ENCODE data around the gene SETD7.

The SETD7 gene

DNA sequence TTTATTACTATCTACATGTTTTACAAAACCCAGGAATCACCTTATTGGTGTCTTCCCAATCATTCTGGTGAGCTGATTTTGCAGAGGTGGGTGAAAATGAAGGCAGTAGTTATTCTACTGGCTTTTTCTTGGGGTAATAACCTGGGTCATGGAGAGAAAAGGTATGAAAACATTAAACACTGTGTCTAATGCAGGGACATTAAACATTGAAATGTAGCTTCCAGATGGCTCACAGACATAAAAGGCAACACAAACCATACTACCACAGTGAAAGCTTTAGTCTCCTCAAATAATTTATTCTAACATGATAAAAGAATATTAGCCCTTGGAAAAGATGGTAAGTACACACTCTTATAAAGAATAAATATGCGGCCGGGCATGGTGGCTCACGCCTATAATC lies 8.0 kb downstream of the SETD7 start:
- DNase-seq = no peak

DNA sequence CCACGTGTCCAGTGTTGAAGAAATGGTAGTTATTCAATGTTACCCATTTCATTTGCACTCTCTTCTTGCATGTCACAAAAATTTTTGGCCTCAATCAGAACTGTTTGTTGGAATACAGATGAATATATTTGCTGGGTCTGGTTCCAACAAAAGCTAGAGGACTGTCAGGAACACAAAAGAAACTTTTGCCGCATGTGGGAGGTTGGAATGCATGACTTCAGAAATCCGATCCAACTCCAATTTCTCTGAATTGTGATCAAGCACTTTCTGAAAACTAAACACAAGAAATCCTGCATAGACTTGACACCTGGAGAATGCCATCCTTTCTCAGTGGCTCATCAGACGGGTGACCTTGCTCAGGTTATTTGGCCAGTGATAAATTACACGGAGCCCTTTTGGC lies 15.4 kb downstream of the SETD7 start:
- DNase-seq = no peak

DNA sequence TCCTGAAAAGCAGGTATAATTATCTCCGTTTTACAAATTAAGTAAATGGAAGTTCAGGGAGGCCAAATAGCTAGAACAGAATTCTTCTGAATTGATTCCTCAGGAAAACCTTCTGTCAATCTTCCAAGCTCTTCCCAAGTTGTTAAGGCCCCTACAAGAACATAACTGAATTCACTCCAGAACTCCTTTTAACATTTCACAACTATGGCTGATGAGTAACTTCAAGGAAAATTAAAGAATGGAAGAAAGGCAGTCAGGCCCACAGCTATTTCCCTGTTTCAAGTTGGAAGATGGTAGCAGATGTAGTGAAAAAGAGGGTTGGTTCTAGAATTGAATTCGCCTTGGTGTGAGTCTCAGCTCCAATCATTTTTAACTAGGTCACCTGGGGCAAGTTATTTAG lies 15.9 kb downstream of the SETD7 start:
- DNase-seq = no peak

DNA sequence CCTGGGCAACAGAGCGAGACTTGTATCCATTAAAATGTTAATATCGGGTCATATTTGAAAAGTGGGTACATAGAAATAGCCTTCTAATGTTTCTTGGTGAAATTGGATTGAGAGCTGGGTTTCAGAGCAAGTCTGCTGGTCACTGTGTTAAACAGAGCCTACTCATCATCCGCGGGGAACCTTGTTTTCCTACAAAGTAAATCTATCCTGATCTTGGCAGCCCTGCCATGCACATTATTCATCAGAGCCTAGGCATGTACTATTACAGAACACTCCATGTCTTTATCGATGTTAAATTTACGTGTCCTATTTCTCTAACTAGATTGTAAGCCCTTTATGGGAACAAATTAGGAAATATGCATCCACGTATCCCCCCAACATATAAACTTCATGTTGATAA lies 18.7 kb downstream of the SETD7 start:
- DNase-seq = no peak

DNA sequence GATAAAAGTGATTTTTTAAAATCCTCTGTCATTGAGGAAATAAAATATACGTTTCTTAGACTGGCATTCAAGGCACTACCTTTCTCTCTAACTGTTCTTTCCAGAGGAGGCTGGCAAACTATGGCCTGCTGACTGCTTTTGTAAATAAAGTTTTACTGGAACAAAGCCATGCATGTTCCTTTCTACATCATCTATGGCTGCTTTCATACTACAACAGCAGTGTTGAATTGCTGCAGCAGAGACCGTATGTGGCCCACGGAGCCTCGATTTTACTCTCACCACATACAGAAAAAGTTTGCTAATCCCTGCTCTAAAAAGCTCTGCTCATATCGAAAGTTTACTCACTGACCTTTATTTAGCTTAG lies 20.2 kb downstream of the SETD7 start:
- no peak for DNase-seq

DNA sequence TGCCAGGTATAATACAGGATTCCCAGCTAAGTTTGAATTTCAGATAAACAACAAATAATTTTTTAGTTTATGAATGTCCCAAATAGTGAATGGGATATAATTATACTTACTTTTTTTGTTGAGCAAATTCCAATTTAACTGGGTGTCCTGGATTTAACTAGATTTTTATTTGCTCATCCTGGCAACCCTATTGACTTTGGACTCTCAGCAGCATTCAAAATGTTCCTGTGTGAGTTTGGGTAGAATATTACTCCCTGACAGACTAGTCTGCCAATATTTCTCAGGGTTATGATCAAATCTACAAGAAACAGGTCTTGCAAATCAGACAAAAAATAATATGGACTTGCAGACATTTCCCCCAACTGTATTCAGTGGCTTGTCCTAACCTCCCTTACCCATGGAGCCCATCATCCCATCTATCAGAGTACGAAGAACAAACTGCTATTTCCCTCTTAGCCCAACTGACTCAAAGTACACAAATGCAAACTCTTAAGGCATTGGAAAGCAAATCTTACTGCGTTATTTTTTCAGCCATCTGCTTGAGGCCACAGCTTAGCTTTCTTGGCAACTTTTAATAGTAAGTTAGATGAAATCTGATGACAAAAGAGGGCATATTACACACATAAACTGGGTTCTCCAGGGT lies 20.7 kb downstream of the SETD7 start:
- DNase-seq = no peak

DNA sequence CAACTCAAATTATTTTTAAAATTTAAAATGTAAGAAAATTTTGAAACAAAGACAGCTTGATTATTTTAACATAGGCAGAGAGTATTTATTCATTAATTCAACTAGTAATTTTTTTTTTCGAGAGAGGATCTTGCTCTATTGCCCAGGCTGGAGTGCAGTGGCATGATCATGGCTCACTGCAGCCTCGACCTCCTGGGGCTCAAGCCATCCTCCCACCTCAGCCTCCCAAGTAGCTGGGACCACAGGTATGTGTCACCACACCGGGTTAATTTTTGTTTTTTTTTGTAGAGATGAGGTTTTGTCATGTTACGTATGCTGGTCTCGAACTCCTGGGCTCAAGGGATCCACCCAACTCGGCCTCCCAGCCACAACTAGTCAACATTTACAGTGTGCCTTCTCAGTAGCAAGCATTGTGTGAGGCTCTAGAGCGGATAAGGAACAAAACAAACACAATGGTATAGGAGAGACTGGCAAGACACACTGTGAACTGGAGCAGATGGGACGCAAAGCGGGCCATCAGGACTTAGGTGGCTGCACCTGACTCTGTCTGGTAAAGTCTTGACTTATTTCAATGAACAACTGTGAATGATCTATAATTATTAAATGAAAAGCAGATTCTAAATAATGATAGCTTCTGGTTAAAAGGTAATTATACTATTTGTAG lies 21.6 kb downstream of the SETD7 start:
- no peak for DNase-seq

DNA sequence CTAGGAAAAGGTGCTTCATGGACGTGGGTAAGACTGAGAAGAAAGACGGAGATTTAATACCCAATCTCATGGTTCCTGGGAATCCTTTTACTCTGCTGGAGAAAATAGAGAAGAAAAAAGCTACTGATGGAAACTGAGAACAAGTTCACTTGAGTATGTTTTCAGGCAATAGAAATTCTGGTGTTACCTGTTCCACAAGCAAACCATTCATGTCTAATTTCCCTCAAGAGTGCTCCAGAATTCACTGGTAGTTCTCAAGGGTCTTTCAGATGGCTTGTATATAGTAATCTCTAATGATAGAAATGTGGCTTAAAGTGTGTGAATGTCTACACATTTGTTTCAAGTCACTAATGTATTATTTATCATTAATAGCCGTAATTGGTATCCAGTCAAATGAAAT lies 22.5 kb downstream of the SETD7 start:
- no peak for DNase-seq

DNA sequence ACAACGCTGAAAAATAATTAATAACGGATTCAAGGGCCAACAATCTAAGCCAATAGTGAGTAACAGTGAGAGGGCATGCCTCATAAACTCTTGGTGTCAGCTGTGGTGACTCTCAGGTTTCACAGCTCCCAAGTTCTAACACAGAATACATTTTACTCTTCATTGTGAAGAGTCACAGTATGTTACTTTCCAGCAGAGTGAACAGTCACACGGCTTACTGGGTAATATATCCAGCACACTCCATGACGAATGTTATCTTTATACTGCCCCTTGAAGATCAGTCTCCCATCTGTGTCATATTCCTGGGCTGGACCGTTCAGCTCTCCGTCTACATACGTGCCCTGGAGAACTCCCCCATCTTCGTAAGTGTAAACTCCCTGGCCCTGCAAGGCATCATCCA lies 23.1 kb downstream of the SETD7 start:
- no peak for DNase-seq

DNA sequence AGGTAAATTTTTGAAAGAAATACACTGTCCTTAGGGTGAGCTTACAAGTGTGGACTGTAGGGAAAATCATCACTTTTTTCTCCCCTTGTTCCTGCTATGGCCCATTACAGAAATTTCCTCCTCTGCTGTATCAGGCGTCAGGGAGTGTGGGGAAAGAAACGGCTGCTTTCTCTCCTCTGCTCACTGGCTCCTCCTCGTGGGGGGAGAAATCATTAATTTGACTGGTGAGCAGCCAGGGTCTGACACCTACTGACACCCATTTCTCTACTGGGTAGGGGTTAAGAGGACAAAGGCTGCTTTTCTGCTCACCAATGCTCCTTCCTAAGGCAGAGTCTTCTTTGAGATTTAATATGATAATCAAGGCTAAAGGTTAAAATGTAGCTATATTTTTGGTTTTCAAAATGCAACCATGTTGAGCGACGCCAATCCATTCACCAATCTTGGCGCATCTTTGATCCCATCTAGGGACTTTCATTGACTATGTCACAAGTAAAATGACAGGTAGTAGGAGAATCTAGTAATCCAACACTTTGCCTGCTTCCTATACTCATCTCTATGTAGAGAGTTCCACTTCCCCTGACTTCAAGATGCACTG lies 25.1 kb downstream of the SETD7 start:
- DNase-seq = peak; percentile 43

DNA sequence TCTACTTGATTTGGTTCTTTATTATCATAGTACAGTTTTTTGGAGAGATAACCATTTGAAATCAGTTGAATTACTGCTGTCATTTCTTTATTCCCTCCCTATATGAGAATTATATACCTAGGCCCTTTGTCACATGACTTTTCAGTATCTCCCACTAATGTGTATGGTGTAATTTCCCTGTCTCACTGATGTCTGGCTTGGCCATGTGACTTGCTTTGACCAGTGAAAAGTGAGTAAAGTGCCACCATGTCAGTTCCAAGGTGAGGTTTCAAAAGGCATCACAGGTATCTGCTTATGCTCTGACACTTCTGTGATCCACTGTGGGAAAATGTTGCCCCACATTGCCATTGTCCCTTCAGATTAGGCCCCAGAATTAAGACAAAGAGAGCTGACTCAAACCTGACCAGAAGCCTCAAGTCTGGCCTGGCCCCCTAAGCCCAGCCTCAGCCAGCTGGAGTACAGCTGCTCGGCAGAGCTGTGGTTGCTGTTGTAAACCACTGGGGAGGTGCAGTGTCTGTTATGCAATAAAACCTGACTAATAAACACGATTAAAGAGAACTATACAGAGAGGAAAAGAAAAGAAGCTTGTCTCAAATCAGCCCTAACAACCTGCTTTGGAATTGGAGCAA lies 27.5 kb downstream of the SETD7 start:
- peak; percentile 7 for DNase-seq

DNA sequence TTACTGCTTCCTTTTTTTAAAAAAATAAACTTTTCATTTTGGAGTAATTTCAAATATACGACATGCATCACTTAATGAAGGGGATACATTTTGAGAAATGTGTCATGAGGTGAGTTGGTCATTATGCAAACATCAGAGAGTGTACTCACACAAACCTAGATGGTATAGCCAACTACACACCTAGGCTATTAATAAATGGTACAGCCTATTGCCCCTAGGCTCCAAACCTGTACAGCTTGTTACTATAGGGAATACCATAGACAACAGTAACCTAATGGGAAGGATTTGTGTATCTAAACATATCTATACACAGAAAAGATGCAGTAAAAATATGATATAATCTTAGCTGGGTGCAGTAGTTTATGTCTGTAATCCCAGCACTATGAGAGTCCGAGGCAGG lies 29.1 kb downstream of the SETD7 start:
- no peak for DNase-seq

DNA sequence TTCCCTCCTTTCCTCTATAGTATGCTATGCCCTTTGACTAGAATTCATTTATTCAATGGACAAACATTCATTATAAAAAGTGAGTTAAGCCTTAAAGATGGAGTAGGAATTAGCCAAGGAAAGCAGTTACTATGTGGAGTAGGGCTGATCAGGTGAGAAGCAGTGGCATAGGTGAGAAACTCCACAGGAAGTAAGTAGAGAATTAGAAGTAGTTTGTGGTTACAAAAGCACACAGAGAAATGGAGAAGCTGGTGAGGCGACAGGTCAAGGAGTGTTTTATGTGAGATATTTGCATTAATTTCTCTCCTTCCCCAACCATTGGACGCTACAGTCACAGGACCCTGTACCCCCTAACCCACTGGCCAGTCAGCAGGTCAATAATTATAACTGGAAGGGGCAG lies 30.6 kb downstream of the SETD7 start:
- no peak for DNase-seq

DNA sequence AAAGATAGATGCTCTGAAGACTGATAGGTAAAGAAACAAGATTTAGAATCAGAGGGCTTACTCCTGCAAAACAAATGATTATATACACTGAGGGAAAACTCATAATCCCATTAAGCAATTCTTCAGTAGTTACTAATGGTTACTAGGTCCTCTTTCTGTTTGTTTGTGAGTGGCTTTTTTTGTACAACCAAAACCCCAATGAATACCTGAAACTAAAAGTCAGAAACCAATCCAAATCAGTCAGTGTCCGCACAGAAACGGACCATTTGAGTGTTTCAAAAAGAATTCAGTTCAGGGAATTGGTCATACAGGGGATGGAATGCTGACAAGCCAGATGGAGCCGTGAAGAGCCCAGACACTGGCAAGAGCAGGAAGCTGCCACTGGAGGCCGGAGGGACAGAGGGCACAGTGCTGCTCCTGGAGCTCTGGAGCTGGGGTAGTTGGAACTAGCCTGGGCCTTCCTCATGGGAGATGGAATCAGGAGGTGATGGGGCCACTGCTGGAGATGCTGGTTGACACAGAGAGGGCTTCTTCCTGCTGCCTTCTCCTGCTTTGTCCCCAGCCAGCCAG lies 31.9 kb downstream of the SETD7 start:
- no peak for DNase-seq

DNA sequence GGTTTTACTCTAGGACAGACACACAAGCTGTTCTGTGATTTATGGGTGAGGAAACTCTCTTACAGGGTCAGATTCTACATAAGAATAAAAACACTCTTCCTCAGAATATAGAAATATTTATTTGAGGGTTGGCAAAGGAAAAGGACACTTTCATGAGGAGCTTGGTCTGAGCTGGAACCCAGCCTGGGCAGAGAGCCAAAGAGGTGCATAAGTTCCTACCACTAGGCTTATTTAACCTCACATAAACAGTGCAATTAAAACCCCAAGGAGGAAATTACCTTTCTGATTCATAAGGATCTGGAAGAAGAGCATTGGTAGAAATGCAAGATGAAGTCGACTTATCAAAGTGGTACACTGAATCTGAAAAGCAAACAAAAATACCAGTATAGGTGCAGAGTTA lies 32.9 kb downstream of the SETD7 start:
- DNase-seq = no peak

DNA sequence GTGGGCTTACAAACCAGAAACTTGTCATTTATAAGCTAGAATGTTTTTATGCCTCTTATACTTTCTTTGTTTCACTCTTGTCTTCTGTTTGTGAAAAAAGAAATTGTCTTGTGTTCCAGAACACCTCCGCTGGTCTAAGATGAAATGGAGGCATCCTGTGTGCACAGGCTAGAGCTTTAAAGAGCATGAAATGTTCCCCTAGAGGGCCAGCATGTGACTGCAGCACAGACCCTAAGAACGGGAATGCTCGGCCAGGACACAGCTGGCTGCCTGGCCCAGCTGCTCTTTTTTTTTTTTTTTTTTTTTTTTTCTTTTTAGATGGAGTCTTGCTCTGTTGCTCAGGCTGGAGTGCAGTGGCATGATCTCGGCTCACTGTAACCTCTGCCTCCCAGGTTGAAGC lies 33.6 kb downstream of the SETD7 start:
- DNase-seq = no peak

DNA sequence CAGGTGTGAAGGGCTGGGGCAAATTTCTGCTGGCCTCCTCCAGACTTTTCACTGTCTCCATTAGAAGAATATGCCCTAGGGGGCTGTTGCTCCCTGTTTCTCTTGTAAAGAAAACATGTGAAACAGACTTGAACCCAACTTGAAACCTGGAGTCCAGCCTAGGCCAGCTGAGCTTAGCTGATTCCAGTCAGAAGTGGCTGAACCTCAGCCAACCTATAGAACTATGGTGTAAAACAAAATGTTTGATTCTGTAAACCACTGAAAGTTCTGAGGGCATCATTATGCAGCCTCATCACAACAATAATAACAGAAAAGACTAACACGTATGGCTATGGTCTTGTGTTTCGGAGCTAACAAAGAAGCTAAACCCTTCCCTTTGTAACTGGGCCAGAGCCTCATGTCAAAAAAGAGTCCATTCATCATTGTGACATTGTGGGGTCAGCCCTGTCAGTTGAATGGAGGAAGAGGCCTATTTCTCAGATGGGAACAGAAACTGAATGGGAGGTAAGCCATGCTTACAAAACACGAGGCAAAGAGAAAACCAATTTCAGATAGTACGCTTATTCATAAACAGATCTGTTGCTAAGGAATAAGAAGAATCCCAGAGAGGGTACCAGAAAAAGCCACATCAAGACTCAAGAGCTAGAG lies 34.1 kb downstream of the SETD7 start:
- no peak for DNase-seq

DNA sequence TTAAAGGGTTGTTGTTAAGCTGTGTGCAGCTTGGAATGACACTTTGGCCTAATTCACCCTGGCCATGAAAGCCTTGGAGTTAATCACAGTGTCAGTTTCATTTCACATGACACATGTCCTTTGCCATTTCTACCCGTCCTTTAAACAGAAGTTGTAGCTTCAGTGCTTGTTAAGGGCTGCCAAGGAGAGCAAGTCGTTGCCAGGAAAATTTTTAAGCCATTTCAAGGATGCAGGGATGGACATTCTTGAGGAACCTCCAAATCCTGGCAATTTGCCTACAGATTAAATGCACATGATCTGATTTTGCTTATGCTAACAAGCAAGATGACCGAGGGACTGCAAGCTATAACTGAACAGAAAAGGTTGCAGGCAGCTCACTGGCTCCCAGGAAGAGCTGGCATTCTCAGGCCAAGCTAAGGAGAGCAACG lies 40.5 kb downstream of the SETD7 start:
- DNase-seq = no peak

DNA sequence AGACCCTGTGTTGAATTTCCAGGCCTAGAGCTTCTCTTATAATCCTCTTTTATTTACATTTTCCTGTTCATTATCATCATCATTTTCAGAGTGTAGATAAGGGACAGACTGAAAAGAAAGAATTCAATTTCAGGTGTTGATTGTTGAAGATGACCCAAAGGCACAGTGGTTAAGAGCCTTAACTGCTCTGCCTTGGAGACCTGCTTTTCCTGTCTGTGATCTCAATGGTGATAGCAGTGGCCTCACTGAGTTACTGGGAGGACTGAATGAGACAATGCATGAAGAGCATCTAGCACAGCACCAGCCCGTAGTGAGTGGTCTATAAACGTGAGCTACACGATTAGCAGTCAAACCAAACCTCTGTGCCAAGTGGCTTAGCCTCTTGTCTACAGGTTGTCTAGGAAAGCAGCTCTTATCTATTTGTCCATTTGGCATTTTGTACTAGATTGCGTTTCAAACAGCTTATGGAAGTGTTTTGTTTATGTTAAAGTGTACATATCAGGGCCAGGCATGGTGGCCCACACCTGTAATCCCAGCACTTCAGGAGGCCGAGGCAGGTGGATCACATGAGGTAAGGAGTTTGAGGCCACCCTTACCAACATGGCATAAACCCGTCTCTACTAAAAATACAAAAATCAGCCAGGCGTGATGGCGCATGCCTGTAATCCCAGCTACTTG lies 41.5 kb downstream of the SETD7 start:
- no peak for DNase-seq

DNA sequence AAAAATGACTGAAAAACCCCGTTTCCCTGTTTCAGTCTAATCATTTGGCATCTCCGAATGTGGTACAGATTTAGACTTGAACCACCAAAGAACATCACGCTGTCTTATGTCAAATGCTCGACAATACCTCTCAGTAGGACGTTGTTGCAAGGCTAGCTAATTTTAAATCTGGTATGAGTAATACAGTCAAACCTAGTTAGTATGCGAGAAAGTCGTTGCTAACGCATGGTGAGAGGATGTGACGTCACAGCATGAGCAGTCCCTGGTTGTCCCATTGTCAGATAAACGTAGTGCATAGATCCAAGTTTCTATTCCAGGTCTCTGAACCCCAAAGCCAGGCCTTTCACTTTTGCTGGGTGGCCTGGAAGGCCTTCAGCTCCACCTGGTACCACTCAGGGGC lies 44.7 kb downstream of the SETD7 start:
- no peak for DNase-seq

DNA sequence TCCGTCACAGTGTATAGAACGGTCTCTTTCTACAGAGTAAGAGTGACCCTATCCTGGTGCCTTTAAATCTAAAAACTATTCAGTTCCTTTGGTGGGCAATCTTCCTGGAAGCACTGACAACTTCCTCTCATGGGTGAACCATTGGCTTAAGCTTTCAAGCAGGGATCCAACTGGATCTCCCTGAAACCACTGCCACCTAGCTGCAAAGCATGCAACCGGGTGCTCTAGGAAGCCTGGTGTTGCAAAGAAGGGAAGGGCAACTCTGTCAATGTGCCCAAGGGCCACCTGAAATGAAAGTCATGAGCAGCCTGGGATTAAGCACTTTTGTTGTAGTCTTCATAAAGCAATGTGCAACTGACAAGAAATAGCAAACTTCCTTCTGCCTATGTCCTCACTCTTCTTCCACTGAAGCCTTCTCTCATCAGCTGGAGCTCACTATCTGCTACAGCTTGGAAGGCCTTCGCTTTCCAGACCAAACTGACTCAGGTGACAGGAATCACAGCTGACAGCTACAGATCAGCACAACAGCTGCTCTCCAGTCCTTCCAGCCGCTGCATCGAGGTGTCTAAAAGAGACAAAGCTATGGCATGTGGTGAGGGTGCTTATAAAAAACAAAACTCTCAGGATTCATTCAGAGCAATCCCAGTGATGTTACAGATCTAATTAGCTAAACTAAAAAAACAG lies 46.1 kb downstream of the SETD7 start:
- peak; percentile 14 for DNase-seq

DNA sequence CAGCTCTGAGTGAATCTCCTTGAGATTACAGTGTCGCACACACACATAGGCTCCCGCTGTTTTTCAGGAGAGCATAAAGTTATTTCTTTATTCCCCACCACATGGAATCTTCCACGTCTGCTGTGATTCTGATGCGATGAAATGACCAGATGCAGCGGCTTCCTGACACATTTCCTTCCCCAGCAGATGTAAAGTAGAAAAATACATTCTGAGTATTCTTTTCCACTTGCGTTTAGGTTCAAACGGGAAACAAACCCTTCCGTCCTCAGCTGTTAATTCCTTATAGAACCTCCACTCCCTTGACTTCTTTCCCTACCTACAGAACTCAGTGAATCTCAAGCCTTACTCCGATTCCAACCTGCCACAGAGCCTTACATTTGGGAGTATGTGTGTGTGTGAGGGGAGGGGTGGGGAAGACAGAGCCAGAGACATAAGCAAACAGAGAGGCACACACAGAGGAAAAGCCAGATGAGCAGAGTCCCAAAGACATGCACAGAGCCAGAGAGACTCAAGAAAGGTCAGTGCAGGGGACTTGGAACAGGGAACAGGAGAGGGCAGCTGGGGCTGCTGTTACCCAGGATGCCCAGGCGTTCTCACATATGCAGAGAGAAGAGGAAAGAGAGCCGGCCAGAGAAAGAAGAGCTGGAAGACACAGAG lies 47.3 kb downstream of the SETD7 start:
- no peak for DNase-seq
